ENCODE results near the gene ZNF263.

- no peak for TF ChIP-seq CTCF (IDR thresholded peaks at IDR 0.05)
- no peak for TF ChIP-seq POLR2A (IDR thresholded peaks at IDR 0.05)
Measured at GRCh38 chr16:3242709-3243108, 40.6 kb upstream of the ZNF263 start.

Measured in Peyer's patch (tissue), 4 donors.